ENCODE results near the gene MED31. TPM values are rescaled to one million over a fixed set of nuclear protein-coding genes. Genes with fewer than 3 reads are reported as not detected.

Gene MED31
- polyA plus RNA-seq, 2 of the 4 experiments (the other 2 are of a cell fraction) = 32.2 to 49.0 TPM

GRCh38 chr17:6677946-6678345, 26.5 kb upstream of the MED31 start:
- H3K9me3 ChIP-seq = no peaks in the 10 kb centered on the region
- ATAC-seq (no peak), DNase-seq (ENCODE audit: low read depth in 1 of 2, low spot score in 1 of 2) (no peak), FAIRE-seq (no peak)
- ChIA-PET POLR2A (interaction anchor here (0.6 kb wide), 1 partner anchor 14 kb away, joined by 7 read pairs; no protein-coding TSS in a partner anchor), CTCF (interaction anchor here (0.8 to 5.3 kb wide), 8 partner anchors 8 to 368 kb away, joined by 3 to 62 read pairs (median 4); no protein-coding TSS in a partner anchor)
- no peak overlapping the region for H3K4me2 ChIP-seq
- 54% methylated on average over 7 of the region's 7 CpGs for WGBS (ENCODE audit: missing lambda C conversion rate)
- no peak for TF ChIP-seq HMGXB4 (CRISPR knock-in tag; IDR thresholded peaks at IDR 0.05; ENCODE audit: borderline replicate concordance)
- no peak for TF ChIP-seq FOSB (CRISPR knock-in tag; IDR thresholded peaks at IDR 0.05)
- no peak for TF ChIP-seq BHLHE40 (IDR thresholded peaks at IDR 0.05; ENCODE audit: low read depth, low read length)
- TF ChIP-seq PBX3 (IDR thresholded peaks at IDR 0.05) = no peak
- no peak for TF ChIP-seq HEYL (CRISPR knock-in tag; IDR thresholded peaks at IDR 0.05)
- H3K27ac ChIP-seq = no peak overlapping the region
- H3K4me3 ChIP-seq = no peak overlapping the region
- peaks cover 10% of the 10 kb centered on the region; the same call in 2 of the 3 replicates for H3K4me1 ChIP-seq

- Histone ChIP-seq H3K4me2 (no peak overlapping the region), H3K4me3 (no peak overlapping the region), H3K27ac (no peak overlapping the region), H3K9me3 (no peaks in the 10 kb centered on the region), H3K4me1 (peaks cover 10% of the 10 kb centered on the region; the same call in 2 of the 3 replicates)
- FAIRE-seq (no peak), DNase-seq (ENCODE audit: low read depth in 1 of 2, low spot score in 1 of 2) (no peak), ATAC-seq (peak in 1 of 2 experiments; percentile 22; a peak in 1 of 6 replicates)
- WGBS (ENCODE audit: missing lambda C conversion rate) = 64% methylated on average over 13 of the region's 16 CpGs
- ChIA-PET POLR2A (interaction anchor here (0.6 kb wide), 1 partner anchor 13 kb away, joined by 7 read pairs; no protein-coding TSS in a partner anchor), CTCF (interaction anchor here (0.5 to 5.3 kb wide), 12 partner anchors 8 to 684 kb away, joined by 3 to 62 read pairs (median 4); no protein-coding TSS in a partner anchor)
- TF ChIP-seq EHMT2 (IDR thresholded peaks at IDR 0.05; ENCODE audit: low read depth) (no peak), E2F6 (IDR thresholded peaks at IDR 0.05; ENCODE audit: borderline replicate concordance, low read depth) (no peak), KDM1A (IDR thresholded peaks at IDR 0.05; ENCODE audit: low read depth) (no peak), HOXB13 (CRISPR knock-in tag; IDR thresholded peaks at IDR 0.05; ENCODE audit: low read depth) (no peak), POLR2A (IDR thresholded peaks at IDR 0.05; ENCODE audit: low read length) (no peak), HOXB5 (CRISPR knock-in tag; IDR thresholded peaks at IDR 0.05) (no peak)
These were observed 25.9 kb upstream of the MED31 start for GRCh38 chr17:6677158-6677831.

GRCh38 chr17:6676802-6677157, 25.4 kb upstream of the MED31 start:
- no peak for TF ChIP-seq RFX5 (IDR thresholded peaks at IDR 0.05)
- no peak for TF ChIP-seq HES2 (IDR thresholded peaks at IDR 0.05)
- no peak for ATAC-seq
- WGBS (ENCODE audit: missing lambda C conversion rate) = 50% methylated on average over 6 of the region's 6 CpGs
- H3K4me3 ChIP-seq = no peak overlapping the region
- FAIRE-seq = no peak
- no peak overlapping the region for H3K4me2 ChIP-seq
- no peak for DNase-seq (ENCODE audit: low read depth in 1 of 2, low spot score in 1 of 2)
- POLR2A ChIA-PET = no interaction called here
- H3K27ac ChIP-seq = no peak overlapping the region
- CTCF ChIA-PET = interaction anchor here (0.7 to 5.3 kb wide), 9 partner anchors 9 to 369 kb away, joined by 3 to 62 read pairs (median 3); no protein-coding TSS in a partner anchor
- H3K4me1 ChIP-seq = peaks cover 10% of the 10 kb centered on the region; the same call in 2 of the 3 replicates
- no peaks in the 10 kb centered on the region for H3K9me3 ChIP-seq

GRCh38 chr17:6675201-6675825, 23.9 kb upstream of the MED31 start:
- ChIA-PET CTCF (interaction anchor here (1.1 to 5.3 kb wide), 3 partner anchors 8 to 329 kb away, joined by 4 to 62 read pairs (median 7); no protein-coding TSS in a partner anchor), POLR2A (no interaction called here)
- H3K4me1 ChIP-seq = peaks cover 10% of the 10 kb centered on the region; the same call in 2 of the 3 replicates
- no peak overlapping the region for H3K4me3 ChIP-seq
- no peaks in the 10 kb centered on the region for H3K9me3 ChIP-seq
- FAIRE-seq (no peak), DNase-seq (ENCODE audit: low read depth in 1 of 2, low spot score in 1 of 2) (no peak), ATAC-seq (no peak)
- 62% methylated on average over 11 of the region's 11 CpGs for WGBS (ENCODE audit: missing lambda C conversion rate)
- H3K4me2 ChIP-seq = no peak overlapping the region
- TF ChIP-seq NR3C1 (IDR thresholded peaks at IDR 0.05) (no peak), CTCF (IDR thresholded peaks at IDR 0.05) (no peak), HES2 (IDR thresholded peaks at IDR 0.05) (no peak), MYC (IDR thresholded peaks at IDR 0.05; ENCODE audit: borderline replicate concordance, low read length) (no peak), FOSB (CRISPR knock-in tag; IDR thresholded peaks at IDR 0.05) (no peak), HMGXB4 (CRISPR knock-in tag; IDR thresholded peaks at IDR 0.05; ENCODE audit: borderline replicate concordance) (no peak), RFX5 (IDR thresholded peaks at IDR 0.05) (no peak), RCOR1 (IDR thresholded peaks at IDR 0.05; ENCODE audit: low read depth, low read length) (no peak), CEBPB (IDR thresholded peaks at IDR 0.05) (no peak), PHF8 (IDR thresholded peaks at IDR 0.05; ENCODE audit: borderline replicate concordance, low read depth) (no peak)
- H3K27ac ChIP-seq = no peak overlapping the region
